ENCODE results near the gene EFCAB6. TPM values are rescaled to one million over a fixed set of nuclear protein-coding genes. Genes with fewer than 3 reads are reported as not detected.

EFCAB6 gene
- total and polyA plus RNA-seq, 10 donors: 0.07 to 2.8 (median 0.78) TPM

DNA sequence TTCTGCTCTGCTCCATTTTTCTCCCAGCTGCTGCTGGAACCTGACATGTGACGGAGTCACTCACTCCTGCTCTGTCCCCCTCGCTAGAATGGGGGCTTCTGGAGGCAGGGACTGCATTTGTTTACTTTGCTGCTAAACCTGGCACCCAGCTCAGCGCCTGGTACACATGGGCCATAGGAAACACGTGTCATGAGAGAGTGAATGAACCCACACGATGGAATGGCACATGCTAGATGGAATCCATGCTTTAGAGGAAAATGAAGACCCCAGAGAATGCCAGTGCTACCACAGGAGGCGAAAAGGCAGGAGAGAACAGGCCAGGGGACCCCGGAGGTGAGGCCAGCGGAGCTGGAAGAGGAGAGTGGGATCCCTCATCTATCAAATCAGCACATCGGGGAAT, 239.4 kb downstream of the EFCAB6 start:
- 74 to 84% (median 84%) methylated on average over 9 of the region's 9 CpGs for WGBS, 5 donors
- no peaks in the 10 kb centered on the region for H3K4me1 ChIP-seq
- H3K27ac ChIP-seq: no peak overlapping the region
- H3K27me3 ChIP-seq (replicated peaks in 1 of 7): peaks cover 0 to 25% (median 4%) of the 10 kb centered on the region in 7 donors
- DNase-seq: no peak
- no peaks in the 10 kb centered on the region for H3K36me3 ChIP-seq
- intact Hi-C loops (cut with DNase I; ENCODE audit: low total_unique reads): no loop called here
- H3K9me3 ChIP-seq: no peaks in the 10 kb centered on the region
- H3K4me3 ChIP-seq: no peak overlapping the region
- no peak for TF ChIP-seq POLR2A (IDR thresholded peaks at IDR 0.05)
- TF ChIP-seq, protein P1, sequence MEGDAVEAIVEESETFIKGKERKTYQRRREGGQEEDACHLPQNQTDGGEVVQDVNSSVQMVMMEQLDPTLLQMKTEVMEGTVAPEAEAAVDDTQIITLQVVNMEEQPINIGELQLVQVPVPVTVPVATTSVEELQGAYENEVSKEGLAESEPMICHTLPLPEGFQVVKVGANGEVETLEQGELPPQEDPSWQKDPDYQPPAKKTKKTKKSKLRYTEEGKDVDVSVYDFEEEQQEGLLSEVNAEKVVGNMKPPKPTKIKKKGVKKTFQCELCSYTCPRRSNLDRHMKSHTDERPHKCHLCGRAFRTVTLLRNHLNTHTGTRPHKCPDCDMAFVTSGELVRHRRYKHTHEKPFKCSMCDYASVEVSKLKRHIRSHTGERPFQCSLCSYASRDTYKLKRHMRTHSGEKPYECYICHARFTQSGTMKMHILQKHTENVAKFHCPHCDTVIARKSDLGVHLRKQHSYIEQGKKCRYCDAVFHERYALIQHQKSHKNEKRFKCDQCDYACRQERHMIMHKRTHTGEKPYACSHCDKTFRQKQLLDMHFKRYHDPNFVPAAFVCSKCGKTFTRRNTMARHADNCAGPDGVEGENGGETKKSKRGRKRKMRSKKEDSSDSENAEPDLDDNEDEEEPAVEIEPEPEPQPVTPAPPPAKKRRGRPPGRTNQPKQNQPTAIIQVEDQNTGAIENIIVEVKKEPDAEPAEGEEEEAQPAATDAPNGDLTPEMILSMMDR (IDR thresholded peaks at IDR 0.05 in 8 of 11, conservative IDR thresholded peaks at IDR 0.05 in 3 of 11): no peak
- no peak for TF ChIP-seq POLR2AphosphoS5 (IDR thresholded peaks at IDR 0.05)

DNA sequence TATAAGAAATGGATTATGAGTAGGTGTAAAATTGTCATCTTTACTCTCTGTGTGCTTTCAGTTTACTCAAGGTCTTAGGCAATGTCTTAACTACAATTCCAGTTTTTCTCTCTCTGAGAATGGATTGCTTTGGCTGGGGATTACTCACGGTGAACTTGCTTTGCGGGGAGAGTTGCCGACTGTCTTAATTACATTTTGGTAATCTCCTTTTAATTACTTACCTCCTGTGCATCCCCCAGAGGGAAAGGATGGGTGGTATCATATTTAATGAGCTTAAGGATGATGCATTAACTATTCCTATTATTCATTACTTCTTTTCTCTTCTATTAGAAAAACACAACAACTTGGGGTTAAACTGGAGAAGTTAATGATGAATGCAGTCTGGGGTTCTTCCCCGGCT, 240.9 kb downstream of the EFCAB6 start:
- TF ChIP-seq POLR2A (IDR thresholded peaks at IDR 0.05) (no peak), POLR2AphosphoS5 (IDR thresholded peaks at IDR 0.05) (no peak)
- TF ChIP-seq, protein P1 (IDR thresholded peaks at IDR 0.05 in 8 of 11, conservative IDR thresholded peaks at IDR 0.05 in 3 of 11): no peak
- no peaks in the 10 kb centered on the region for H3K36me3 ChIP-seq
- H3K27ac ChIP-seq: no peak overlapping the region
- peaks cover 0 to 10% (median 0%) of the 10 kb centered on the region in 7 donors for H3K27me3 ChIP-seq (replicated peaks in 1 of 7)
- intact Hi-C loops (cut with DNase I; ENCODE audit: low total_unique reads): no loop called here
- no peak for DNase-seq
- no peaks in the 10 kb centered on the region for H3K9me3 ChIP-seq
- no peaks in the 10 kb centered on the region for H3K4me1 ChIP-seq
- 81 to 91% (median 88%) methylated on average over 4 of the region's 4 CpGs for WGBS, 5 donors
- H3K4me3 ChIP-seq: no peak overlapping the region

DNA sequence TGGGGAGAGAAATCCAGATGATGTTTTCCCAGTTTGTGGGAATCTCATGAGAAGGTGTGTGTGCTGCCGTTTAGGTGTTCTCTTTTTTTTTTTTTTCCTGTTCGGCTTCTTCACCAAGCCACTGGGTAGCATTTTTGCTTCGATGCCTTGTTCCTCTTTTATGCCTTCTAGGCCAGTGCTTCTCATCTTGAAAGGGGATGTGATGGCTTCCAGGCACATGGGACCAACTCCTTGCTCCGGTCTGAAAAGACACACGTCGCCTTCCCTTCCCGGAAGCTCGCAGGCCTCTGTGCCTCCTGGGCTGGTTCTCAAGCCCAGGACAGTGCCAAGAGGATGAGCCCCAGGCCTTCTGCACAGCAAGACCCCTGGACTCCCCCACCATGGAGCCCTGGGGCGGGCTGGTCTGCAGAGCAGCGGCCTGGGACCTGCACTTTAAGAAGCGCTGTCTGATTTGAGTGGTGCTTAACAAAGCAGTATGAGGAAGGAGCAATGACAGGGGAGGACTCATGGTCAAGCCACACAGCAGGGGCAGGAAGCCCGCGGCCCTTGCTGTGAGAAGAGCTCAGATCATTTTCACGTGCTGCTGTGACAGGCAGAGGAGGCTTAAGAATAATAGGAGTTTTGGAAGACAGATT, 241.5 kb downstream of the EFCAB6 start:
- DNase-seq: no peak
- intact Hi-C loops (cut with DNase I; ENCODE audit: low total_unique reads): no loop called here
- Histone ChIP-seq H3K27me3 (replicated peaks in 1 of 7) (peaks cover 0 to 10% (median 0%) of the 10 kb centered on the region in 7 donors), H3K27ac (no peak overlapping the region), H3K4me3 (no peak overlapping the region), H3K9me3 (no peaks in the 10 kb centered on the region), H3K4me1 (no peaks in the 10 kb centered on the region), H3K36me3 (no peaks in the 10 kb centered on the region)
- TF ChIP-seq, protein P1 (IDR thresholded peaks at IDR 0.05 in 8 of 11, conservative IDR thresholded peaks at IDR 0.05 in 3 of 11): no peak
- TF ChIP-seq POLR2AphosphoS5 (IDR thresholded peaks at IDR 0.05): no peak
- no peak for TF ChIP-seq POLR2A (IDR thresholded peaks at IDR 0.05)
- WGBS, 5 donors: 51 to 64% (median 56%) methylated on average over 14 of the region's 14 CpGs

DNA sequence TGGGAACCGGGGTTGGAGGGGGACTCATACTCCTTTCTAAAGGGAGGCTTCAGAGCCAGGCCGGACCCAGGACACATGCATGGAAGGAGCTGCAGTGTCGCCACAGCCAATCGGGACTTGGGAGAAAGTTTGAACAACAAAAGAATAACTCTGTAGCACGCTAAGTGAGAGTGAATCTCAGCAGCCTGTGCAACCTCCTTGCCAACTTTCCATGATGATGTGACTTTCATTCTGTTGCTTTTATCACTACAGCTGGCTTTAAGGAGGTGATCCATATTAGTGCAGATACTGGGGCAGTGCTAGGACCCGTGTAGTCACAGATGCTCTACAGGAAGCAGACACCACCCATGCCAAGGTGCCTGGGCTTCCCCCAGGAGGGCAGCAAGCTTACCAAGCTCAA, 243.0 kb downstream of the EFCAB6 start:
- Histone ChIP-seq H3K4me1 (no peaks in the 10 kb centered on the region), H3K27me3 (replicated peaks in 1 of 7) (peaks cover 0 to 12% (median 0%) of the 10 kb centered on the region in 7 donors), H3K4me3 (no peak overlapping the region), H3K36me3 (no peaks in the 10 kb centered on the region), H3K9me3 (no peaks in the 10 kb centered on the region), H3K27ac (no peak overlapping the region)
- no peak for DNase-seq
- intact Hi-C loops (cut with DNase I; ENCODE audit: low total_unique reads): no loop called here
- WGBS, 5 donors: 81 to 90% (median 87%) methylated on average over 6 of the region's 6 CpGs
- TF ChIP-seq POLR2A (IDR thresholded peaks at IDR 0.05) (no peak), POLR2AphosphoS5 (IDR thresholded peaks at IDR 0.05) (no peak)
- TF ChIP-seq, protein P1 (IDR thresholded peaks at IDR 0.05 in 8 of 11, conservative IDR thresholded peaks at IDR 0.05 in 3 of 11): no peak
